A673 (cell line): ENCODE measurements around the gene ASB5. TPM values are rescaled to one million over a fixed set of nuclear protein-coding genes. Genes with fewer than 3 reads are reported as not detected.

Experiments
- BruUV-seq: library from RNA; stranded (reverse); fragments of 400-500 nt; replicated peaks from 2 replicates; lab custom pipeline; 2021; lab: Mats Ljungman, UMichigan
- CTCF ChIA-PET: fragments of 300-600 bp; sonication (Branson Sonifier 250); formaldehyde crosslinking; loops from one replicate; lab custom pipeline; 2022; ENCODE audit warnings: antibody characterized with exemption; lab: Charles Lee
- POLR2A ChIA-PET: fragments of 300-600 bp; sonication (Branson Sonifier 250); formaldehyde crosslinking; loops from one replicate; lab custom pipeline; 2022; ENCODE audit warnings: antibody characterized with exemption; ENCODE audit not compliant: low non-redundant PET; lab: Charles Lee
- DNase-seq: peaks from one replicate; pipeline ENCODE4 v3.0.0-alpha.2; 2015; ENCODE audit warnings: low spot score
- H3K27ac ChIP-seq: fragments of 200-600 bp; sonication (generic); 2 replicates; pipeline ENCODE4 v1.5.1; 2016; ENCODE audit warnings: mixed run types, low read depth, mild to moderate bottlenecking, mixed read lengths, antibody characterized with exemption, low read length; ENCODE audit not compliant: poor library complexity, severe bottlenecking
- H3K27me3 ChIP-seq: fragments of 200-600 bp; sonication (generic); replicated peaks from 2 replicates; pipeline ENCODE4 v1.6.1; 2017; ENCODE audit warnings: mixed run types, low read depth, mild to moderate bottlenecking, mixed read lengths, antibody characterized with exemption, low read length; ENCODE audit not compliant: insufficient read depth, poor library complexity
- H3K36me3 ChIP-seq: fragments of 200-600 bp; sonication (generic); 2 replicates; pipeline ENCODE4 v1.6.1; 2016; ENCODE audit warnings: mixed run types, mild to moderate bottlenecking, mixed read lengths, antibody characterized with exemption, low read length; ENCODE audit not compliant: insufficient read depth, poor library complexity, severe bottlenecking
- H3K4me1 ChIP-seq: fragments of 200-600 bp; sonication (generic); 2 replicates; pipeline ENCODE4 v1.6.1; 2017; ENCODE audit warnings: mixed run types, mild to moderate bottlenecking, mixed read lengths, antibody characterized with exemption, low read length; ENCODE audit not compliant: insufficient read depth, poor library complexity, severe bottlenecking
- H3K4me3 ChIP-seq: fragments of 200-600 bp; sonication (generic); 2 replicates; pipeline ENCODE4 v1.5.1; 2016; ENCODE audit warnings: low read depth, mixed run types, mild to moderate bottlenecking, mixed read lengths, low read length; ENCODE audit not compliant: poor library complexity, severe bottlenecking
- H3K9me3 ChIP-seq: fragments of 200-600 bp; sonication (generic); 2 replicates; pipeline ENCODE4 v1.6.1; 2016; ENCODE audit warnings: mixed run types, low read depth, mild to moderate bottlenecking, mixed read lengths, antibody characterized with exemption, low read length; ENCODE audit not compliant: poor library complexity, severe bottlenecking
- EZH2 ChIP-seq: fragments of 200-600 bp; sonication (generic); IDR thresholded peaks from 2 replicates; pipeline ENCODE4 v1.6.1; 2017; ENCODE audit warnings: borderline replicate concordance, low read depth, mild to moderate bottlenecking, mixed read lengths, antibody characterized with exemption, low read length; ENCODE audit not compliant: poor library complexity, severe bottlenecking
- intact Hi-C: fragments of 100-400 bp; cut with micrococcal nuclease; formaldehyde crosslinking; loops from one replicate; pipeline ENCODE4 v1.10.0; 2022; ENCODE audit not compliant: unreplicated experiment
- total RNA-seq: library from RNA; stranded (reverse); gene quantifications from 2 replicates; pipeline ENCODE4 v1.2.3, GENCODE V29; 2021
- TF ChIP-seq, protein P1 (sequence below): fragments of 300-800, 200-600 bp; sonication (generic); conservative IDR thresholded peaks from 2 replicates; pipeline ENCODE4 v1.5.1; 2017; ENCODE audit warnings: low read depth, mild to moderate bottlenecking, antibody characterized with exemption, low read length, moderate library complexity, mixed read lengths

Gene ASB5
- total RNA-seq, 1 experiment from 2014 or later, result not detected

DNA sequence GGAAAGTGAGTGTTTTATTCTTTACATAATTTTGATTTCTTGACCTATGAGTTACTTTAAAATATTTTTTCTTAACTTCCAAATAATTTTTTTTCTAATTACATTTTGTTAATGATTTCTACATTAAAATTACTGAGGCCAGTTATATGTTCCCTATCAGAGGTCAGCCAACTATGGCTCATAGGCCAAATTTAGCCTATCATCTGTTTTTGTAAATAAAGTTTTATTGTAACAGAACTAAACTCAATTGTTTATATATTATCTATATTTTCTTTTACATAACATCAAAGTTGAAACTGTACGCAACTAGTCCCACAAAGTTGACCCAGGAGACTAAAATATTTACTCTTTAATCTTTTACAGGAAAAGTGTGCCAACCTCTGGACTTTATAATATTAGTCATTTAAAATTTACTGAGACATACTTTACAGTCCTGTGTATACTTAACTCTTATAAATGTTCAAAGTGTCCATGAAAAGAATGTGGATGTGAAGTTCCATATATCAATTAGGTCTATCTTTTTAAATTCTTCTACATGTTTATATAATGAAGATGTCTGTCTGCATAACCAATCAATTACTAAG, 26.2 kb downstream of the ASB5 start:
- H3K4me3 ChIP-seq, result no peak overlapping the region
- H3K36me3 ChIP-seq, result no peaks in the 10 kb centered on the region
- no peak for DNase-seq
- ChIA-PET CTCF (no interaction called here), POLR2A (no interaction called here)
- no peak for TF ChIP-seq EZH2
- TF ChIP-seq, protein P1, sequence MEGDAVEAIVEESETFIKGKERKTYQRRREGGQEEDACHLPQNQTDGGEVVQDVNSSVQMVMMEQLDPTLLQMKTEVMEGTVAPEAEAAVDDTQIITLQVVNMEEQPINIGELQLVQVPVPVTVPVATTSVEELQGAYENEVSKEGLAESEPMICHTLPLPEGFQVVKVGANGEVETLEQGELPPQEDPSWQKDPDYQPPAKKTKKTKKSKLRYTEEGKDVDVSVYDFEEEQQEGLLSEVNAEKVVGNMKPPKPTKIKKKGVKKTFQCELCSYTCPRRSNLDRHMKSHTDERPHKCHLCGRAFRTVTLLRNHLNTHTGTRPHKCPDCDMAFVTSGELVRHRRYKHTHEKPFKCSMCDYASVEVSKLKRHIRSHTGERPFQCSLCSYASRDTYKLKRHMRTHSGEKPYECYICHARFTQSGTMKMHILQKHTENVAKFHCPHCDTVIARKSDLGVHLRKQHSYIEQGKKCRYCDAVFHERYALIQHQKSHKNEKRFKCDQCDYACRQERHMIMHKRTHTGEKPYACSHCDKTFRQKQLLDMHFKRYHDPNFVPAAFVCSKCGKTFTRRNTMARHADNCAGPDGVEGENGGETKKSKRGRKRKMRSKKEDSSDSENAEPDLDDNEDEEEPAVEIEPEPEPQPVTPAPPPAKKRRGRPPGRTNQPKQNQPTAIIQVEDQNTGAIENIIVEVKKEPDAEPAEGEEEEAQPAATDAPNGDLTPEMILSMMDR, result no peak
- H3K27ac ChIP-seq, result no peak overlapping the region
- intact Hi-C loops, result no loop called here
- no TSS peak for BruUV-seq
- H3K4me1 ChIP-seq, result no peaks in the 10 kb centered on the region
- no peaks in the 10 kb centered on the region for H3K9me3 ChIP-seq
- H3K27me3 ChIP-seq, result no peaks in the 10 kb centered on the region

DNA sequence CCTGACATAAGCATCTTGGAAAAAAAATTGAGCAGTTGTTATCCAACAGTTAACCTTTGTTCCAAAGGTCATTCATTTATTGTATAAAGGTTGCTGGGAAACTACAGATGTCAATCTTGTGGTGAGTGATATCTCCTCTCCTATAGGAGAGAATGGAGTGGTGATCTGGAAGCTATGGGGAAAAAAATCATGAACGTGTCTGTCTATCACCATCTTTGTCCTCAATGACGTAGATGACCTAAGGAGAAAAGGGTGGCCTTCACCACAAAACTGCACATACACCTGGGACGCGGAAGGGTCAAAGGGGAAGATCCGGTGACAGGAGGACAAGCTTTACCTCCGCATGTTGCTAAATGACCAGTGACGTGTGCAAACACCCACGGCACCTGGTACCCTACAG, 27.3 kb downstream of the ASB5 start:
- H3K27me3 ChIP-seq, result no peaks in the 10 kb centered on the region
- CTCF ChIA-PET, result no interaction called here
- POLR2A ChIA-PET, result no interaction called here
- no peak overlapping the region for H3K4me3 ChIP-seq
- DNase-seq, result no peak
- H3K27ac ChIP-seq, result no peak overlapping the region
- no peaks in the 10 kb centered on the region for H3K4me1 ChIP-seq
- H3K9me3 ChIP-seq, result no peaks in the 10 kb centered on the region
- BruUV-seq, result no TSS peak
- no peak for TF ChIP-seq EZH2
- TF ChIP-seq, protein P1, result no peak
- H3K36me3 ChIP-seq, result no peaks in the 10 kb centered on the region
- intact Hi-C loops, result no loop called here

DNA sequence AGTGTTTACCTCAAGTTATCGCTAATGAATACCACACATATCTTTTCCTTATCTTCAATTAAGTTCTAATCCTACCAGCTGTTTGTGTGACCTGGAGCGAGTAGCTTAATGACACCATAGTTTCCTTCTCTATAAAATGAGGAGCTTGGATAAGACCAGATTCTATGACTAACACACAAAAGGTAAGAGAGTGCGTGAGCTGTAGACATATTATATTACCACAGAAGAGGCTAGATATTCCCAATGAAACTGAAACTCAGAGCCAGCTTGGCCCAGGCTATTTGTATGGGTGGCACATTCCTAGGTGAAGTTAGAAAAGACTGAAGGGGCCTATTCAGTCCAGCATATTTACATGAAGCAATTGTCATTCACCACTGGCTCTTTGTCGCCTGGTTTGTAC, 30.2 kb downstream of the ASB5 start:
- POLR2A ChIA-PET, result no interaction called here

More for the DNA sequence above, 30.2 kb downstream of the ASB5 start:
- no peaks in the 10 kb centered on the region for H3K4me1 ChIP-seq
- H3K36me3 ChIP-seq, result no peaks in the 10 kb centered on the region
- H3K9me3 ChIP-seq, result no peaks in the 10 kb centered on the region
- no peak overlapping the region for H3K4me3 ChIP-seq
- TF ChIP-seq, protein P1, result no peak
- TF ChIP-seq EZH2, result no peak
- BruUV-seq, result no TSS peak
- H3K27me3 ChIP-seq, result no peaks in the 10 kb centered on the region
- intact Hi-C loops, result no loop called here
- no peak overlapping the region for H3K27ac ChIP-seq
- CTCF ChIA-PET, result no interaction called here
- no peak for DNase-seq
